SK-N-DZ (cell line): ENCODE measurements around the gene CD37.

Experiments used
- DNase-seq: peaks from one replicate; pipeline ENCODE4 v3.0.0-alpha.2; 2015; ENCODE audit warnings: low spot score
- small RNA-seq, 2 experiments: library from RNA; depleted of rRNA; stranded (forward); fragments of <200 nt; gene quantifications; one replicate each; pipeline ENCODE3, GENCODE V24; 2014

The CD37 gene

DNA sequence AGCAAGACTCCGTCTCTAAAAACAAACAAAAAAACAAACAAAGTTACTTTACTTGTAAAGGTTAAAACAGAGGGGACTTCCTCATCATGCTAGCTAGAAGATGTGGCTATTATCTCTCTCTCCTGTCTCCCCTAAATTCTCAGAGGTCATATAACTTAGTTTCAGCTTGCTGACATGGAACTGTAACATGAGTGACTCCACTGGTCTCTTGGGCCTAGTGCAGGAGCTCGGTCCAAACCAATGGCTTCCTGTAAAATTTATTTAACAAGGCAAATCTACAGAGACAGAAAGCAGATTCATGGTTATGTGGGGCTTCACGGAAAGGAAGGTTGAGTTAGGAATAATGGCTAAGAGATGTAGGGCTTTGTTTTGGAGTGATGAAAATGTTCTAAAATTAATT, 43.3 kb downstream of the CD37 start:
- DNase-seq = no peak

DNA sequence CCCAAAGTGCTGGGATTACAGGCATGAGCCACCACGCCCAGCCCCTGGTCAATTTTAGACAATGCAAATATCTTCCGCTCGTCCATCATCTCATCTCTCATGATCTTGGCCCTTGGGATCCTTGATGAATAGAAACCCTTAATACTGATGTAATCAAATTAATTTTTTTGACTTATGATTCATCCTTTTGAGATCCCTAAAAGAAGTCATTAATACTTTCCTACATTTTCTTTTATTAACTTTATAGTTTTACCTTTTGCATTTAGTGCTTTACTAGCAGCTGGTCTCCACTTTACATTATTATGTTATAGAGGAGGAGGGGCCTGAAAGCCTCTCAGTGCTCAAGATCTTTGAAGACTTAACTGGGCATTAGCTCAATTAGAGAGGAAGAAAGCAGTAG, 45.2 kb downstream of the CD37 start:
- DNase-seq = no peak

DNA sequence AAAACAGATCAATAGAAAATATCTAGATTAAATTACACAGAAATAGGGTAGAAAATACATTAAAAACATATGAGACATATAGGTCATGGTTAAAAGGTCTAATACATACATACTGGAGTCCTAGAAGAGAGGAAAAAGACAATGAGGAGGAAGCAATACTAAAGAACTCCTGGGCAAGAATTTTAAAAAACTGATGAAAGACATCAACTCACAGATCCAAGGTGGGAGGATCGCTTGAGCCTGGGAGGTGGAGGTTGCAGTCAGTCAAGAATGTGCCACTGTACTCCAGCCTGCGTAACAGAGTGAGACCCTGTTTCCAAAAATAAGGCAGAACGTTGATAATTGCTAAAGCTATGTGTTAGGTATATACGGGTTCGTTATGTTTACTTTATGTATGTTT, 47.4 kb downstream of the CD37 start:
- no peak for DNase-seq

DNA sequence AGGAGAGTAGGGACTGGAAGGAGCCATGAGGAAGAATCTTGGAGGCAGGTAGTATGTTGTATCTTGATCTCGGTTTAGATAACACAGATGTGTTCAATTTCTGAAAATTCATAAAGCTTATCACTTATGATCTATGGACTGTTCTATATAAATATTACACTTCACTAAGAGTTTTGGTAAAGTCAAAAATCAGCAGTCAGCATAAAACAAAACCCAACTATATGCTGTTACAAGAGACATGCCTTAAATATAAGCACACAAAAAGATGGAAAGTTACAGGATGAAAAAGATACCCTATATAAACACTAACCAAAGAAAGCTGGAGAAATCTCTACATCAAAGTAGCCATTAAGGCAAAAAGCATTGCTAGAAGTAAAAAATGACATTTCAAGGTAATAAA, 48.4 kb downstream of the CD37 start:
- DNase-seq = no peak

DNA sequence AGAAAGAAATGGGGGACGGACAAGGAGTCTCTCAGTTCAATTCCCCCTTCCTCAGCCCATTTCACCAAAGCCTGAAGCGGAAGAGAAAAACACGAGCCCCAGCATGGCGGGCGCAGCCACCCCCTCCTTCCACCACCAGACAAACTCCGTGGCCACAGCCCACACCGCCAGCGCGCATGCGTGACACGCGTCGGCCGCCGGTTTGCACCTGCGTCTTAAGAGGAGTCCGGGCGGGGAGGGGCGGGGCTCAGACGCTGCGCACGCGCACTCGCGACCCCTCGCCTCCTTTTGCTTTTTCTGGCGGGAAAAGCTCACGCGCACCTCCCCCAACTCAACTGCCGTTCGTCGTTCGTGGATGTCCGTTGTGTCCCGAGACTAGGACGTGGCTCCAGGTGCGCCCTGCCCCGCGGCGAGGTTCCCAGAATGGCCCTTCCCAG, 52.7 kb downstream of the CD37 start, which contains the start of gene KASH5:
Gene KASH5, plus strand, starts transcription at position 314 of the 437 bp plus-strand sequence. CDS start 2,635 bp downstream, outside the sequence.
- DNase-seq = no peak

DNA sequence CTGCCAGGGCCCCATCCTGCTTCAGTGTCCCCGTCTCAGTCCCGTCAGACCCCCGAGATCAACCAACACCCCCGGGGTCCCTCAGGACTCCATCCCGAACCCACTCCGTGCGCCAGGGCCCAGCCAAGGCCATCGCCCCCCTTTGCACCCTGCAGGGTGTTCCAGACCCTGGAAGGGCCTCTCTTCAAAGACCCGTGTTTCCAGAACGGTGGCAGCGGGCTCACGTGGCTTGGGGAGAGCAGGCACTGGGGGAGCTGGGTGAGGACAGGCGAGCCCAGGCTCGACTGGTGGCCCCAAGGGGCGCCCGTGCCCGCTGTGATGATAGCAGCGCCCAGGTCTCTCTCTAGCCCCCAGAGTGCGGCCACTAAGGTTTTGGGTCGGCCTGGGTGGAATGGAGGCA, 54.2 kb downstream of the CD37 start:
- no peak for DNase-seq

Small RNA genes within 50 kb of the gene (small RNA-seq; reads per million reads assigned to genes)
- gene MIR4324 = 0 reads per million in 2 experiments
